IPS-15b (cell line): ENCODE results near the gene TPCN2.
"Not testable (repeated sequence)": the region's sequence is repeated elsewhere in the genome, so short reads cannot be mapped to it uniquely, and the experiment has no call there.

ENCODE experiments used
- H3K27me3 ChIP-seq: one replicate; pipeline ENCODE4 v1.6.1; 2013; ENCODE audit warnings: low read length; ENCODE audit not compliant: control insufficient read depth, insufficient read depth
- H3K36me3 ChIP-seq: one replicate; pipeline ENCODE4 v1.6.1; 2013; ENCODE audit warnings: low read length; ENCODE audit not compliant: control insufficient read depth, insufficient read depth
- H3K4me1 ChIP-seq: one replicate; pipeline ENCODE4 v1.6.1; 2013; ENCODE audit warnings: mild to moderate bottlenecking, low read length; ENCODE audit not compliant: control insufficient read depth, insufficient read depth
- H3K4me3 ChIP-seq: one replicate; pipeline ENCODE4 v1.5.1; 2013; ENCODE audit warnings: low read depth, low read length
- H3K9ac ChIP-seq: one replicate; pipeline ENCODE4 v1.6.1; 2013; ENCODE audit warnings: low read depth, mild to moderate bottlenecking, low read length
- H3K9me3 ChIP-seq: one replicate; pipeline ENCODE4 v1.6.1; 2013; ENCODE audit warnings: mild to moderate bottlenecking, low read length; ENCODE audit not compliant: control insufficient read depth, insufficient read depth

Gene TPCN2

DNA sequence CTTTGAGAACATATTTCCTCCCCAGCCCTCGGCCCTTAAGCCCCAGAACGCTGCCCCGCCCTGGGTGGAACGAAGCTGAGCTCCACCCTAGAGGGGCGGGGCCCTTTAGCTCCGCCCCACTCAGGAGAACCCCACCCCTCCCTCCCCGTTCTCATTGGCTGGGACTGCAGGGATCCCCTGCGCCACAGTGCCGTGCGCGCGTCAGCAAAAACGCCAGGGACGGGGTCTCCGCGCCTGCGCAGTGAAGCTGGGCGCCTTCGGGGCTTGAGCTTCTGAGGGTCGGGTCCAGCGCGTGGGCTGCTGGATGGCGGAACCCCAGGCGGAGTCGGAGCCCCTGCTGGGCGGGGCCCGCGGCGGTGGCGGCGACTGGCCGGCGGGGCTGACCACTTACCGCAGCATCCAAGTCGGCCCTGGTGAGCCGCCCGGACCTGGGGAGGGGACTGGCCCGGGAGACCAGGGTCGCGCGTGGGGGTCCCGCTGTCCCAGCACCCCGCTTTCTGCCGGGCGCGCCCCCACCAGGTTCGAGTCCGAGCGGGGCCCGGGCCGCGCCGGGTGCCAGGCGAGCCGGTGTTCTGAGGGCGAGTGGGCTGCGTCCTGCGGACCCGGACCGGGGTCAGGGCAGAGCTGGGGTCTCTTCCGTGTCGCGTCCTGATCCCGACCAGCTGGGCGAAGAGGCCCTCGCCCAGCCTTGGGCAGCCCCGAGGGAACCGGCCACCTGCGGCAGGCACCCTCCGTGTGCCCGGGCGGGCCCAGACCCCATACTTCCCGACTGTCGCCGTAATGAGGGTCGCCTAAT, at the start of gene TPCN2:
TSS of gene TPCN2 (plus strand) at position 239 of the 796 bp plus-strand sequence. CDS start at position 305, 66 bp downstream.
- H3K36me3 ChIP-seq = peaks cover 3% of the 10 kb centered on the region
- H3K9me3 ChIP-seq = no peaks in the 10 kb centered on the region
- H3K27me3 ChIP-seq = no peaks in the 10 kb centered on the region
- H3K4me1 ChIP-seq = peaks cover 13% of the 10 kb centered on the region
- peak within 1 kb of the TSS; percentile 73 for H3K9ac ChIP-seq
- peak within 1 kb of the TSS; percentile 78 for H3K4me3 ChIP-seq

DNA sequence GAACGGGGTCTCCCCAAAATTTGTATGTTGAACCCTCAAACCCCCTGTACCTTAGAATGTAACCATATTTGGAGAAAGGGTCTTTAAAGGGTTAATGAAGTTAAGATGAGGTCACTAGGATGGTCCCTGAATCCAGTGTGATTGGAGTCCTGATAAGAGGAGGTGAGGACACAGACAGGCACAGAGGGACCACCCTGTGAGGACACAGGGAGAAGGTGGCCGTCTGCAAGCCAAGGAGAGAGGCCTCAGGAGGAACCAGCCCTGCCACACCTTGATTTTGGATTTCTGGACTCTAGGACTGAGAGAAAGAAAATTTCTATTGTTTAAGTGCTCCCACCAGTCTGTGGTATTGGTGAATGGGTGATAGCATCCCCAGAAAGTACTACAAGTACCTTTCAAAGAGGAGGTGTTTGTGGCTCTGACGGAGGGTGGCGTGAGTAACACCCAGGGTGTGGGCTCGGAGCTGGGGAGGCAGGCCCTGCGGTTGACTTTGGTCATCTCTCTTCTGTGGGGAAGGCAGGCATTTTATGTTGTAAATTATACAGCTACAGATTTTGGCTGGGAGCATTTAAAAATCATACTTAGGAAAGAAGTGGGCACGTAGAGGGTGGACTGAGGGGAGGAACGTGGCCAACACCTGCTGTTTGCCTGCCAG, 49.5 kb upstream of the TPCN2 start:
- H3K9ac ChIP-seq = no peak overlapping the region
- H3K4me1 ChIP-seq = no peaks in the 10 kb centered on the region
- no peak overlapping the region for H3K4me3 ChIP-seq
- H3K27me3 ChIP-seq = no peaks in the 10 kb centered on the region
- no peaks in the 10 kb centered on the region for H3K9me3 ChIP-seq
- H3K36me3 ChIP-seq = no peaks in the 10 kb centered on the region

DNA sequence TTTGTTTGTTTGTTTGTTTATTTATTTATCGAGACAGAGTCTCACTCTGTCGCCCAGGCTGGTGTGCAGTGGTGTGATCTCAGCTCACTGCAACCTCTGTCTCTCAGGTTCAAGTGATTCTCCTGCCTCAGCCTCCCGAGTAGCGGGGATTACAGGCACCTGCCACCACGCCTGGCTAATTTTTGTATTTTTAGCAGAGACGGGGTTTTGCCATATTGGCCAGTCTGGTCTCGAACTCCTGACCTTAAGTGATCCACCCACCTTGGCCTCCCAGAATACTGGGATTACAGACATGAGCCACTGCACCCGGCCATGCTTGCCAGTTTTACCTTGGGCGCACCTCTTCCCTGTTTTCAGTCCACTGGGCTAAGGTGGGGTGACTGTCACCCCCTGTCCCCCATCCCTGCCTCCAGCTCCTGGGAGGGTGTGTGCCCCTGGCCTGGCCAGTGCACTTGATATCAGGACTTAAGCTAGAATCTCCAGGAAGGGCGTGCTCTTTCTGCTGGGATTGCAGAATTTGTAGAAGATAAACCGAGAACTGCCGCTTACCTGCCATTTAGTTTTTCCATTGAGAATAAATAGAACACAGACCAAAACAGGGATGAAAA, 48.9 kb upstream of the TPCN2 start:
- not testable (repeated sequence) for H3K36me3 ChIP-seq, H3K4me1 ChIP-seq, H3K4me3 ChIP-seq, H3K27me3 ChIP-seq, H3K9ac ChIP-seq, H3K9me3 ChIP-seq

DNA sequence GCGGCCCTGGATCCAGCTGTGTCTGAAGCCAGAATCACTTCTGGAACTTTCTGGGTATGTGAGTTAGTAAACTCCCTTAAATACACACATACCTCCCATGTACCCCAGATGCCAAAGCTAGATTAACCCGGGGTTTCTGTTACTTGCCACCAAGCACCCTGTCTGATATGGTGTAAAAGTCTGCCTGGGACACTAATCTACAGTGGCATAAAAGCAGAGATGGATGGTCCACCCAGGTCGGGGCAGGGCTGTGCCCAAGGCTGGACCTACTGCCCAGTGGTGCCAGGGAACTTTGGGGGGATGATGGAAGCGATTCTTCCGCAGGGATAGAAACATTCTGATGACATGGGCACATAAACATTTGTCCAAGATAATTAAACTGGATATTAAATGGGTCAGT, 48.3 kb upstream of the TPCN2 start:
- no peak overlapping the region for H3K9ac ChIP-seq
- H3K36me3 ChIP-seq = peaks cover 9% of the 10 kb centered on the region

DNA sequence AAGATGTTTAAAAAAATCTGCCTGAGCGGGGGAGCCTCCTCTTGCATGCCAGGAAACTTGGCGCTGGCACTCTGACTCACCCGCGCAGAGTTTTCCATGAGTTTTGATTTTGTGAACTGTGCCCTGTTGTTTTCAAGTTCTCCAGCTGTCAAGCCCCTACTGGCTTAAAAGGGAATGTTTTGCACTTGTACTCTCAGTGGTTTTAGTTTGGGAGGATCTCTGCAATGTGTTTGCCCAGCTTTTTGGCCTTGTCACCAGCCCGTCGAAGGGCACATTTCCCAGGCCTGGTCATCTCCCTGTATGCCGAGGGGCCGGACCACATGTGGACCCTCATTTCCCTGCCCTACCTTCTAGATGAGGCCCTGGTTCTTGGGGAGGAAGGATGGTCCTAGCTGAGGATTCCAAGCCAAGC, 47.9 kb upstream of the TPCN2 start:
- H3K36me3 ChIP-seq = peaks cover 10% of the 10 kb centered on the region
- no peaks in the 10 kb centered on the region for H3K27me3 ChIP-seq
- H3K4me1 ChIP-seq = no peaks in the 10 kb centered on the region
- no peak overlapping the region for H3K9ac ChIP-seq
- no peak overlapping the region for H3K4me3 ChIP-seq
- H3K9me3 ChIP-seq = no peaks in the 10 kb centered on the region

More for the DNA sequence above, 48.3 kb upstream of the TPCN2 start:
- no peak overlapping the region for H3K4me3 ChIP-seq
- H3K9me3 ChIP-seq = no peaks in the 10 kb centered on the region
- no peaks in the 10 kb centered on the region for H3K27me3 ChIP-seq
- no peaks in the 10 kb centered on the region for H3K4me1 ChIP-seq

DNA sequence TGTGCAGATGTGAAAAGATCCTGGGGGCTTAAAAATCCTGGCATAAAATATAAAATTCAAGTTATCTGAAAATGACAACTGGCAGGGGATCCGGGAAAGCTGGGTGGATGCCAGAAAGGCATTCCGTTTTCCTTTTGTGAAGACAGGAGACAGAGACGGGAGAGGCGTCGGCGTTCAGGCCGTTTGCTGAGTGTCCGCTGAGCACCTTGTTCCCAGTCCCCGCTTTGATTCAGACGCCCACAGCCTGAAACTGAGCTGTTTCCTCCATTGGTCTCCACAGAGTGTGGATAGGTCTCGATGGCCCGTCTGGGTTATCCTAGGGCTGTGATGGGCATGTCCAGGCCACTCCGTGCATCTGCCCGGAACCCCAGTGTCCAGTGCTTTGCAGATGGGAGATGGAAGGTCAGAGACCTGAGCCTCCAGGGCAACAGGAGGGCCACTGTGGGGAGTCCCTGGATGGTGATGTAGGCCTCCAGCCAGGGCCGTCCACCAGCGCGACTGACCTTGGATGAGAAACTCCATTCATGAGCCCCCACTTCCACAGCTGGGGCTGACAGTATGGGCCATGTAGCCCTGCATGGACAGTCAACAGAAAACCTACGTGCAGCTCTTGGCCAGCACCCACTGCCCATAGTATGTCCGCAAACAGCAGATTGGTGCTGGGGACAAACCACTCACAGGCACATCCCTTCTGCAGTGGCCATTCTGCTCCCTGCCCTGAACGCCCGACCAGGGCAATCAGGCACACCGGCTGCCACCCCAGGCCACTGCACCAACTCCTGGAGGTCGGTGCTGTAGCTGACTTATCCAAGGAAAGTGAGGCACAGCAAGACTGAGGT, 47.3 kb upstream of the TPCN2 start:
- no peaks in the 10 kb centered on the region for H3K9me3 ChIP-seq
- no peak overlapping the region for H3K4me3 ChIP-seq
- no peak overlapping the region for H3K9ac ChIP-seq
- no peaks in the 10 kb centered on the region for H3K27me3 ChIP-seq
- H3K36me3 ChIP-seq = peaks cover 10% of the 10 kb centered on the region
- H3K4me1 ChIP-seq = no peaks in the 10 kb centered on the region

DNA sequence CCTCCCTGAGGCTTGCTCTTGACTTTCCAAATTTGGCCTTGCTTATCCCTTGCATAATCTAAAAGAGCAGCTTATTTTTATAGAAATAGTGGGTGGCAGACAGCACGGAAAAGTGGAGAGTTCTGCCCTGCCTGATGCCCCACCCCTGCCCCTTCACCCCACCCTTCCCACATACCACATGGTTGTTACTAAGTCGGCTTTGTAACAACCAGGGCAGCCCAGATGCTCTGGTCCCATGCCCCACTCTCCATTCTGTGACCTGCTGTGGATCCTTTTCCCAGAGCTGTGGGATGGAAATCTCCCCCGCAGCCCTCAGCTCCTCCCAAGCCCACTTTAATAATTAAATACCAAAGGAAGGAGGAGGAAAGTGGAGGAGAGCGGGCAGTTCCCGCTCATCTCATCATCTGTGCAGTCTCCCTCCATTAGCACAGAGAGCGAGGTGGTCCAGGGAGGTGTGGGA, 46.6 kb upstream of the TPCN2 start:
- Histone ChIP-seq H3K9me3 (no peaks in the 10 kb centered on the region), H3K4me1 (no peaks in the 10 kb centered on the region), H3K27me3 (no peaks in the 10 kb centered on the region), H3K4me3 (no peak overlapping the region), H3K9ac (no peak overlapping the region), H3K36me3 (peaks cover 10% of the 10 kb centered on the region)

DNA sequence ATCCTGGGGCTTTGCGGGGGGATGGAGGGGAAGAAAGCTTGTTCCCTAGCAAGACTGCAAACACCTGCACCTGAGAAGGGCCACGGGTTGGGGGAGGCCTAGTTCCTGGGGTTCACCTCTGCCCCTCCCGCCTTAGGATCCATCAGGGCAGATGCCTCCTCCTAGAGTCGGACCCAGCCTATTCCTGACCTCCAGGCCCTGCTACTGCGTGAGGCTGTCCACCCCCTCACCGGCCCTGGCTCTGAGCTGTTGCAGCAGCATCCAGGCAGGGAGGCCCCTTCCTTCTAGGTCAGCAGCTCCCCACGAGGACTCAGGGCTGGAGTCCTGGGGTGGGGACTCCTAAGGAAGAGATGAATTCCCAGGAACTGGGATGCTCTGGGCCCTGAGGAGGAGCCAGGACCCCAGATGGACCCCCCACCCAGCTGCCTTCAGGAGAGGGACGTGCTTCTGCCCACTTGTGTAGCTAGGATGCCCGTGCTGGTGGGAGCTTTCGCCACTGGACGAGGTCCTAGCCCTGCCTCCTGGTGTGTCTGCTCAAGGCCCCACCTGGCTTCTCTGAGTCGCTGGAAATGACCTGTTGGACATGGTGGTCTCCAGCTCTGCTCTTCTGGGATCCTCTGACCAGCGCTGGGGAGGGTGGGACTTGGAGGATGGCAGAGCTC, 46.0 kb upstream of the TPCN2 start:
- Histone ChIP-seq H3K36me3 (peaks cover 10% of the 10 kb centered on the region), H3K9ac (no peak overlapping the region), H3K27me3 (no peaks in the 10 kb centered on the region)

DNA sequence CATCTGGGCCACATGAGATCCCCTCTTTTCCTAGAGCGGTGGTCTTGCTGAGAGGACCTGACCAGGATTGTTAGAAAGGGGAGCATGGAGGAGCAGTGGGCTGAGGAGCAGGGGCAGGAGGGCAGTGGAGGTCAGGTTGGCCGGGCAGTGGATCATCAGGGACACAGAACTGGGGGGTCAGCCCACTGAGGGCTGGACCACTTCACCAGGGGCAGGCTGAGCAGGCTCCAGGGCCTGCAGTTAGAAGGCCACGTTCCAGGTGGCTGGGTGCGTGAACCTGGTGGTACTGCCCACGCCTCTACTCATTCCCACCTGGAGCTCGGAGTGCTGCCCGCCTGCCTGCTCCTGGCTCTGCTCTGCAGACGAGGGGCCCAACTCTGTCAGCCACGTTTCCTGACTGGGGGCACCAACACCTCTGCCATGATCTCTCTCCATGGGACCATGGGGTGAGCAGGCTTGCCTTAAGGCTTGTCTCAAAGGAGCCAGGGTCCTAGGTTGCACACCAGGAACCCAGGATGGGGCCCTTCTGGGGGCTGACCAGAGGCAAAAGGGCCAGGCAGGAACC, 45.3 kb upstream of the TPCN2 start:
- no peaks in the 10 kb centered on the region for H3K9me3 ChIP-seq
- peaks cover 3% of the 10 kb centered on the region for H3K4me1 ChIP-seq
- H3K27me3 ChIP-seq = no peaks in the 10 kb centered on the region
- H3K4me3 ChIP-seq = no peak overlapping the region
- no peak overlapping the region for H3K9ac ChIP-seq
- H3K36me3 ChIP-seq = peaks cover 15% of the 10 kb centered on the region

More for the DNA sequence above, 46.0 kb upstream of the TPCN2 start:
- Histone ChIP-seq H3K4me3 (no peak overlapping the region), H3K4me1 (no peaks in the 10 kb centered on the region), H3K9me3 (no peaks in the 10 kb centered on the region)

DNA sequence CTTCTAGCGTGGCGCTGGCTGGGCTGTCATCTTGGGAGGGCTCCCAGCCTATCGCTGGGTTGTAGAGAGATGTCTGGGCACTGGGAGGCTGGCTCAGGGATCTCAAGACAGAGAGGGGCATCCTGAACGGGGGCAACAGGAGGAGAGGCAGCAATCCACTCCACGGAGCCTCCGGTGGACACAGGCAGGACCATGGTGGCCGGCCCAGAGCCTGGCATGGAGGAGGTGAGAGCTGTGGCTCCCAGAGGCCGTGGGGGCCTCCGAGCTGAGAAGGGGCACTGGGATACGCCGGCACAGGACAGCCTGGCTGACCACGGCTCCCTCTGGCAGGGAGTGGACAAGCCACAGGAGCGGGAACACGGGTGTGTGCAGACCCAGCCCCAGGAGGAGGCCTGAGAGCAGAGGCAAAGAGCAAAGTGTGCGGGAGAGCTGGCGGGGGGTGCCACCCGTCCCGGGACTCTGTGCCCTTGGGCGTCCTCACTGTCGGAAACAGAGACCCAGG, 44.8 kb upstream of the TPCN2 start:
- Histone ChIP-seq H3K4me1 (peaks cover 3% of the 10 kb centered on the region), H3K27me3 (no peaks in the 10 kb centered on the region), H3K36me3 (peaks cover 17% of the 10 kb centered on the region), H3K4me3 (no peak overlapping the region), H3K9me3 (no peaks in the 10 kb centered on the region), H3K9ac (no peak overlapping the region)
